HCT116 (cell line): ENCODE measurements around the gene SELENOM.

ENCODE experiments used
- EZH2phosphoT487 ChIP-seq: fragments of 200-600 bp; IDR thresholded peaks from 2 replicates; pipeline ENCODE4 v1.6.1; 2018; ENCODE audit warnings: antibody characterized with exemption, borderline replicate concordance
- POLR2A ChIP-seq: IDR thresholded peaks from 2 replicates; pipeline ENCODE4 v1.7.0; 2011; ENCODE audit warnings: borderline replicate concordance; ENCODE audit not compliant: insufficient read depth, insufficient read length; ENCODE audit errors: extremely low read depth
- RAD21 ChIP-seq: IDR thresholded peaks from 2 replicates; pipeline ENCODE4 v1.6.1; 2012; ENCODE audit warnings: low read depth, mild to moderate bottlenecking
- SRF ChIP-seq: IDR thresholded peaks from 2 replicates; pipeline ENCODE4 v1.6.1; 2012; ENCODE audit warnings: low read depth
- TF ChIP-seq, protein P1 (sequence below), 3 experiments: fragments of 200-600 bp in 1 of 3; sonication (generic) in 1 of 3; IDR thresholded peaks in 2 of 3; conservative IDR thresholded peaks in 1 of 3; 2 replicates each; pipeline ENCODE4 v1.5.1; 2012 to 2017; ENCODE audit warnings: low read depth in 2 of 3, low read length in 2 of 3, antibody characterized with exemption in 1 of 3, borderline replicate concordance in 1 of 3, control low read depth in 1 of 3, mild to moderate bottlenecking in 1 of 3, mixed read lengths in 1 of 3, mixed run types in 1 of 3, moderate library complexity in 1 of 3; ENCODE audit not compliant: insufficient read depth in 1 of 3
- TF ChIP-seq, protein P2 (sequence below): IDR thresholded peaks from 2 replicates; pipeline ENCODE4 v1.6.1; 2012; ENCODE audit warnings: low read depth
- TF ChIP-seq, protein P3 (sequence below): IDR thresholded peaks from 2 replicates; pipeline ENCODE4 v1.6.1; 2012

DNA sequence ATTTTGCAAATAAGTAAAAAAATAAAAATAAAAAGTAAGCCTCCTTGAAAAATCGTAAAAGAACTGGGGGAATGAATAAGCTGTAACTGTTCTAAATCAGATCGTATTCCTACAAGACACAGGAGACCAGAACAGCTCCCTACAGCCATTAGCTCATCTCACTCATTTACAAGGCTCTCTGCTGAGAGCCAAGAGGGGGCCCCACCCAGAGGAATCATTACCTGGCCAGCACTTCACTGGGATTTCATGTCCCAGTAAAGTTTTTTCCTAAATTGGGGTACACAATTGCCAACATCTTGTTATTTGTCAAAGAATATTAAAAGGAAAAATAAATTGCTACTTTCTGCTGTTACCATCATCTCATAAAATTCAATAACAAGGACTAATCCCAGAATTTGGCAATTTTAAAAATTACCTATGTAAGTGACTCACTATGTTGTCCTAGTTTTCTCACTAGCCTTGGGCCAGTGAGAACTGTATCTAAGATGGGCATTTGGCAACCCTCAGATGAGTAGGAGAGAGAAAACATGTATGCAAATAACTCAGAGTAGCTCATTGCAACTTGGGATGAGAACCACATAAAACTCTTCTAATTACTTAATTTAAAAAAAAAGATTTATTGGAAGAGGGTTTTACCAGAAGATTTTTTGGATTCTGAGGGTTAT lies 44.7 kb downstream of the SELENOM start:
- TF ChIP-seq, protein P1, sequence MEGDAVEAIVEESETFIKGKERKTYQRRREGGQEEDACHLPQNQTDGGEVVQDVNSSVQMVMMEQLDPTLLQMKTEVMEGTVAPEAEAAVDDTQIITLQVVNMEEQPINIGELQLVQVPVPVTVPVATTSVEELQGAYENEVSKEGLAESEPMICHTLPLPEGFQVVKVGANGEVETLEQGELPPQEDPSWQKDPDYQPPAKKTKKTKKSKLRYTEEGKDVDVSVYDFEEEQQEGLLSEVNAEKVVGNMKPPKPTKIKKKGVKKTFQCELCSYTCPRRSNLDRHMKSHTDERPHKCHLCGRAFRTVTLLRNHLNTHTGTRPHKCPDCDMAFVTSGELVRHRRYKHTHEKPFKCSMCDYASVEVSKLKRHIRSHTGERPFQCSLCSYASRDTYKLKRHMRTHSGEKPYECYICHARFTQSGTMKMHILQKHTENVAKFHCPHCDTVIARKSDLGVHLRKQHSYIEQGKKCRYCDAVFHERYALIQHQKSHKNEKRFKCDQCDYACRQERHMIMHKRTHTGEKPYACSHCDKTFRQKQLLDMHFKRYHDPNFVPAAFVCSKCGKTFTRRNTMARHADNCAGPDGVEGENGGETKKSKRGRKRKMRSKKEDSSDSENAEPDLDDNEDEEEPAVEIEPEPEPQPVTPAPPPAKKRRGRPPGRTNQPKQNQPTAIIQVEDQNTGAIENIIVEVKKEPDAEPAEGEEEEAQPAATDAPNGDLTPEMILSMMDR (IDR thresholded peaks at IDR 0.05 in 2 of 3, conservative IDR thresholded peaks at IDR 0.05 in 1 of 3; ENCODE audit: borderline replicate concordance in 1 of 3, insufficient read depth in 1 of 3, low read depth in 2 of 3, low read length in 2 of 3): no peak
- TF ChIP-seq POLR2A (no peak), RAD21 (no peak), SRF (no peak), EZH2phosphoT487 (no peak)
- TF ChIP-seq, protein P2, sequence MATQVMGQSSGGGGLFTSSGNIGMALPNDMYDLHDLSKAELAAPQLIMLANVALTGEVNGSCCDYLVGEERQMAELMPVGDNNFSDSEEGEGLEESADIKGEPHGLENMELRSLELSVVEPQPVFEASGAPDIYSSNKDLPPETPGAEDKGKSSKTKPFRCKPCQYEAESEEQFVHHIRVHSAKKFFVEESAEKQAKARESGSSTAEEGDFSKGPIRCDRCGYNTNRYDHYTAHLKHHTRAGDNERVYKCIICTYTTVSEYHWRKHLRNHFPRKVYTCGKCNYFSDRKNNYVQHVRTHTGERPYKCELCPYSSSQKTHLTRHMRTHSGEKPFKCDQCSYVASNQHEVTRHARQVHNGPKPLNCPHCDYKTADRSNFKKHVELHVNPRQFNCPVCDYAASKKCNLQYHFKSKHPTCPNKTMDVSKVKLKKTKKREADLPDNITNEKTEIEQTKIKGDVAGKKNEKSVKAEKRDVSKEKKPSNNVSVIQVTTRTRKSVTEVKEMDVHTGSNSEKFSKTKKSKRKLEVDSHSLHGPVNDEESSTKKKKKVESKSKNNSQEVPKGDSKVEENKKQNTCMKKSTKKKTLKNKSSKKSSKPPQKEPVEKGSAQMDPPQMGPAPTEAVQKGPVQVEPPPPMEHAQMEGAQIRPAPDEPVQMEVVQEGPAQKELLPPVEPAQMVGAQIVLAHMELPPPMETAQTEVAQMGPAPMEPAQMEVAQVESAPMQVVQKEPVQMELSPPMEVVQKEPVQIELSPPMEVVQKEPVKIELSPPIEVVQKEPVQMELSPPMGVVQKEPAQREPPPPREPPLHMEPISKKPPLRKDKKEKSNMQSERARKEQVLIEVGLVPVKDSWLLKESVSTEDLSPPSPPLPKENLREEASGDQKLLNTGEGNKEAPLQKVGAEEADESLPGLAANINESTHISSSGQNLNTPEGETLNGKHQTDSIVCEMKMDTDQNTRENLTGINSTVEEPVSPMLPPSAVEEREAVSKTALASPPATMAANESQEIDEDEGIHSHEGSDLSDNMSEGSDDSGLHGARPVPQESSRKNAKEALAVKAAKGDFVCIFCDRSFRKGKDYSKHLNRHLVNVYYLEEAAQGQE: no peak
- TF ChIP-seq, protein P3, sequence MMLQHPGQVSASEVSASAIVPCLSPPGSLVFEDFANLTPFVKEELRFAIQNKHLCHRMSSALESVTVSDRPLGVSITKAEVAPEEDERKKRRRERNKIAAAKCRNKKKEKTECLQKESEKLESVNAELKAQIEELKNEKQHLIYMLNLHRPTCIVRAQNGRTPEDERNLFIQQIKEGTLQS: no peak
